ENCODE measurements around the gene RNF220. TPM values are rescaled to one million over a fixed set of nuclear protein-coding genes. Genes with fewer than 3 reads are reported as not detected.

RNF220 gene
- polyA plus RNA-seq, 1 of the 3 experiments (the other 2 are of a cell fraction) = 83.7 TPM

GRCh38 chr1:44537538-44537937 is 132.5 kb downstream of the RNF220 start (continued):
- TF ChIP-seq ZBTB33 (IDR thresholded peaks at IDR 0.05; ENCODE audit: borderline replicate concordance, low read depth) (no peak), FOXJ3 (CRISPR knock-in tag; IDR thresholded peaks at IDR 0.05) (no peak), FOXM1 (IDR thresholded peaks at IDR 0.05; ENCODE audit: low read depth) (no peak), REST (IDR thresholded peaks at IDR 0.05; ENCODE audit: low read depth, low read length) (no peak), NRF1 (IDR thresholded peaks at IDR 0.05; ENCODE audit: low read depth, low read length) (no peak), ELF1 (IDR thresholded peaks at IDR 0.05) (no peak), MXI1 (IDR thresholded peaks at IDR 0.05; ENCODE audit: low read depth, low read length) (no peak), YY1 (IDR thresholded peaks at IDR 0.05; ENCODE audit: low read depth) (no peak), RXRA (IDR thresholded peaks at IDR 0.05; ENCODE audit: borderline replicate concordance, low read depth) (no peak)

- Histone ChIP-seq H3K4me3 (ENCODE audit: low read depth in 2 of 2, low read length in 1 of 2) (no peak overlapping the region), H3K27me3 (ENCODE audit: insufficient read depth) (peaks cover 14% of the 10 kb centered on the region), H3K36me3 (replicated peaks in 1 of 2; ENCODE audit: control insufficient read depth in 1 of 2, insufficient read depth in 2 of 2, low read length in 1 of 2) (no peaks in the 10 kb centered on the region), H3K4me2 (no peak overlapping the region), H3K9me3 (no peaks in the 10 kb centered on the region), H3K9me2 (no peaks in the 10 kb centered on the region), H3K4me1 (ENCODE audit: control insufficient read depth in 1 of 2, insufficient read depth in 2 of 2, low read depth in 1 of 2, low read length in 1 of 2) (no peaks in the 10 kb centered on the region), H2AFZ (ENCODE audit: low read depth) (no peak overlapping the region), H3F3A (replicated peaks; ENCODE audit: insufficient read depth) (no peaks in the 10 kb centered on the region), H3K79me2 (ENCODE audit: insufficient read depth) (no peaks in the 10 kb centered on the region), H3K9ac (no peak overlapping the region), H4K20me1 (ENCODE audit: insufficient read depth) (no peaks in the 10 kb centered on the region), H3K27ac (ENCODE audit: low read depth in 2 of 2, low read length in 1 of 2) (no peak overlapping the region)
- WGBS (ENCODE audit: low lambda C conversion rate) = 37% methylated on average over 3 of the region's 3 CpGs
- ChIA-PET POLR2A (no interaction called here), CTCF (interaction anchor here (0.8 to 2.1 kb wide), 2 partner anchors 9 to 14 kb away, joined by 4 read pairs; no protein-coding TSS in a partner anchor)
- no peak for DNase-seq
- TF ChIP-seq MXI1 (IDR thresholded peaks at IDR 0.05; ENCODE audit: low read depth, low read length) = no peak
- no peak for TF ChIP-seq GABPA (IDR thresholded peaks at IDR 0.05; ENCODE audit: low read depth)
- TF ChIP-seq CTCF (IDR thresholded peaks at IDR 0.05) = no peak
- no peak for TF ChIP-seq IRF3 (IDR thresholded peaks at IDR 0.05; ENCODE audit: low read depth, low read length)
- no peak for TF ChIP-seq JUND (IDR thresholded peaks at IDR 0.05)
- no peak for TF ChIP-seq GATA2 (CRISPR knock-in tag; IDR thresholded peaks at IDR 0.05)
- no peak for TF ChIP-seq YY1 (IDR thresholded peaks at IDR 0.05; ENCODE audit: low read depth)
- TF ChIP-seq SIN3A (IDR thresholded peaks at IDR 0.05; ENCODE audit: borderline replicate concordance, low read depth, low read length) = no peak
- no peak for TF ChIP-seq PBX3 (IDR thresholded peaks at IDR 0.05)
- TF ChIP-seq RXRA (IDR thresholded peaks at IDR 0.05; ENCODE audit: borderline replicate concordance, low read depth) = no peak
- no peak for TF ChIP-seq USF2 (IDR thresholded peaks at IDR 0.05; ENCODE audit: borderline replicate concordance, low read depth, low read length)
- TF ChIP-seq NRF1 (IDR thresholded peaks at IDR 0.05; ENCODE audit: low read depth, low read length) = no peak
- no peak for TF ChIP-seq RAD21 (IDR thresholded peaks at IDR 0.05; ENCODE audit: low read length)
Measured at GRCh38 chr1:44537956-44538355, 132.9 kb downstream of the RNF220 start.

Measured in SK-N-SH (cell line).